Bronchial epithelial cell (primary cell): ENCODE results near the gene SETD5. TPM values are rescaled to one million over a fixed set of nuclear protein-coding genes. Genes with fewer than 3 reads are reported as not detected.

Source experiments
- DNase-seq: peaks from one replicate; pipeline ENCODE4 v3.0.0-alpha.2; 2010; ENCODE audit warnings: low read depth
- FAIRE-seq: peaks from 2 replicates; lab custom pipeline; 2011; peaks lifted over from hg19 to GRCh38; lab: Jason Lieb, UNC
- H3K27me3 ChIP-seq: 2 replicates; pipeline ENCODE4 v1.5.1; 2011; ENCODE audit warnings: low read length; ENCODE audit not compliant: control insufficient read depth, insufficient read depth
- H3K36me3 ChIP-seq: 2 replicates; pipeline ENCODE4 v1.5.1; 2011; ENCODE audit warnings: low read length; ENCODE audit not compliant: control insufficient read depth, insufficient read depth
- H3K4me3 ChIP-seq: 2 replicates; pipeline ENCODE4 v1.5.1; 2011; ENCODE audit warnings: mild to moderate bottlenecking, low read depth, low read length, control low read depth
- CTCF ChIP-seq: IDR thresholded peaks from 2 replicates; pipeline ENCODE4 v1.5.1; 2011; ENCODE audit warnings: mild to moderate bottlenecking, moderate library complexity, low read length, control low read depth, inconsistent platforms; ENCODE audit not compliant: insufficient read depth, severe bottlenecking
- total RNA-seq: library from RNA; depleted of rRNA; stranded (reverse); fragments of >200 nt; gene quantifications from 2 replicates; pipeline ENCODE4 v1.2.1, GENCODE V29; 2014

The SETD5 gene
- total RNA-seq, 1 donor from 2014 or later: 53.7 TPM

- TF ChIP-seq CTCF: no peak
- DNase-seq (no peak), FAIRE-seq (no peak)
- Histone ChIP-seq H3K4me3 (no peak overlapping the region), H3K27me3 (no peaks in the 10 kb centered on the region), H3K36me3 (peaks cover 36% of the 10 kb centered on the region)
Measured at GRCh38 chr3:9430733-9431132, 33.3 kb downstream of the SETD5 start.

- Histone ChIP-seq H3K4me3 (no peak overlapping the region), H3K27me3 (no peaks in the 10 kb centered on the region), H3K36me3 (peaks cover 36% of the 10 kb centered on the region)
- FAIRE-seq: no peak
- no peak for TF ChIP-seq CTCF
- DNase-seq: no peak
Measured at GRCh38 chr3:9433627-9434521, 36.5 kb downstream of the SETD5 start.

GRCh38 chr3:9435316-9435715 lies 37.9 kb downstream of the SETD5 start:
- no peak for TF ChIP-seq CTCF
- Histone ChIP-seq H3K36me3 (peaks cover 33% of the 10 kb centered on the region), H3K27me3 (no peaks in the 10 kb centered on the region), H3K4me3 (no peak overlapping the region)
- DNase-seq (no peak), FAIRE-seq (no peak)

DNA sequence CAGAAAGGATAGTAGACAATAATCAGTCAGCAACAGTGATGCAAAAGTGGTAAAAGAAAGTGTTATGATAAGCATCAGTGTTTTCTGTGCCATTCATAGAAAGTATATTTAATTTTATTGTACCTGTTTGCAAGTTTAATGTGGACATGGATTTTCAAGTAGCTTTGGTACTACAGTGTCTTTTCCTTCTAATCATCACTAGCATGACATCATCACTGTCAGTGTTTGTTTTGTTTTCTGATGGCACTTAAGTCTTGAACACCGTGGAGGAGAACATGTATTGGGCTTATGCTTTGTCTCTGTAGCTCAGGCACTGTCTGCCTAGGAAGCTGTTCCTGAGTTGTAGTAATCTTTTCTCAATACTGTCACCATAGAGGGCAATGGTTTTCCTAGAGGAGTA lies 41.9 kb downstream of the SETD5 start:
- FAIRE-seq (no peak), DNase-seq (no peak)
- H3K27me3 ChIP-seq: no peaks in the 10 kb centered on the region
- no peak for TF ChIP-seq CTCF
- no peak overlapping the region for H3K4me3 ChIP-seq
- peaks cover 36% of the 10 kb centered on the region for H3K36me3 ChIP-seq

- TF ChIP-seq CTCF: no peak
- Histone ChIP-seq H3K27me3 (no peaks in the 10 kb centered on the region), H3K4me3 (no peak overlapping the region), H3K36me3 (peaks cover 28% of the 10 kb centered on the region)
- DNase-seq (no peak), FAIRE-seq (no peak)
Measured at GRCh38 chr3:9441501-9442221, 44.2 kb downstream of the SETD5 start.
